GM18519 (cell line): Measurements from ENCODE around the gene UGGT2.
"Not testable (repeated sequence)": the region's sequence is repeated elsewhere in the genome, so short reads cannot be mapped to it uniquely, and the experiment has no call there.

Source experiments
- ATAC-seq: cut with Tn5 transposase; IDR thresholded peaks from one replicate; pipeline ENCODE4 v1.9.1; 2021; ENCODE audit warnings: mild to moderate bottlenecking, moderate library complexity; ENCODE audit not compliant: unreplicated experiment, low FRiP score

UGGT2 gene

GRCh38 chr13:95809429-95809828, 243.8 kb downstream of the UGGT2 start:
- no peak for ATAC-seq

DNA sequence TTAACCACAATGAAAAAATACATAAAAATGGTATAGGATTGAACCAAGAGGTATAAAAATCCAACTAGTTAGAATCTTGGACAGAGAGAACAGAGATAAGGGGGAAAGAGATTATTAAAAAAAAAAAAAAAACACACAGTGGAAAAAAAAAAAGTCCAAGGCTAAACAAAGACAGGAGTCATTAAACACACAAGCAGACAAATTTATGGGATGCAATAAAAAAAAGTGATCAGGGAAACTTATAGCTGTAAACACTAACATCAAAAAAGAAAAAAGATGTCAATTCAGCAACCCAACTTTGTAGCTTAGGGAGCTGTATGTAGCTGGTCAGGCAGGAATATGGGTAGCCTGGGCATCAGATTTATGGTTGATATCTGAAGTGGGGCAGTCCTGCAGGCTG, 247.3 kb downstream of the UGGT2 start:
- ATAC-seq: no peak

DNA sequence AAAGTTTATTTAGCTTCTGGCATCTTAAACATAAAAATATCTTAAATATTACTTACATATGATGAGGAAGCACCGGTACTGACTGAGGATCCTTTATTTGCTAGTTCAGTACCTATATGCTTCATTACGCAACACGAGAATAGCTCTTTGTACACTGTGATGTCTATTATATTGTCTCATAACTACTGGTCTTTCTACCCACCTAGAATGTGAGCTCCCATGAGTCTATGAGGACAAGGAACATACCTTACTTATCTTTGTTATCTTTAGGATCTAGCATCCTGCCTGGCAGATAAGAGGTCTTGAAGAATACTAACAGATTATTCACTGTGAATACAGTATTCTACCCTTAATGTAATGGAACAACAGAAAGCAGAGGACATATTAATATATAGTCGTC, 251.4 kb downstream of the UGGT2 start:
- ATAC-seq: no peak

DNA sequence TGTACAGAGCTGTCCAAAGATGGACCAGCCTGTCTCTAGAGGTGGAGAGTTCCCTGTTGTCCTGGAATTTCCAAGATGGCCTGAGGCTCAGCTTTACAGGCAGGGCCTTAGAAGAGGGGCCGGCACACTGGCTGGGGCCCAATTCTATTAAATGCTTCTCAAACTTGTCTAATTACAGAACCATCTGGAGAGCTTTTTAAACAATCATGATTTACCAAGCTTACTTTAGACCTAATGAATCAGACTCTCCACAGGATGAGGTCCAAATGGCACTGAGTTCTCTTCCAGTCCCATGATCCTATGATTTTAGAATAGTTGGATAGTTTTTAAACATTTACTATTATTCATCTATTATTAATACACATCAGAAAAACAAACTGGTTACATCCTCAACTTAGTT, 252.8 kb downstream of the UGGT2 start:
- ATAC-seq: no peak

DNA sequence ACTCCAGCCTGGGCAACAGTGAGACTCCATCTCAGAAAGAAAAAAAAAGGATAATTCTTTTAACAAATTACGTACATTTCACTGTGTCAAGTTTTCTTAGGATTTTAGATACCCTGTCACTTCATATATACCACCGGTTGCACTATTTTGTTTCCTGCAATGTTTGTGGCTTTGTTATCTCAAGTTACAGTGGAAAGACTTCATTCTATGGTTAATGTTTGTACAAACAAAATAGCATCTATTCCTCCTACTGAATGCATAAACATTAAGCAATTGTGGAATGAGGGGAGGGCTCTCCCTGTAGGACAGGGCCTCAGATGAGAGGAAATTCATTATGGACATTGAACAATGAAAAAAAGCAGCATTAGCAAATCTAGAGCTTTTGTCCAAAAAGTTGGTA, 256.2 kb downstream of the UGGT2 start:
- no peak for ATAC-seq

DNA sequence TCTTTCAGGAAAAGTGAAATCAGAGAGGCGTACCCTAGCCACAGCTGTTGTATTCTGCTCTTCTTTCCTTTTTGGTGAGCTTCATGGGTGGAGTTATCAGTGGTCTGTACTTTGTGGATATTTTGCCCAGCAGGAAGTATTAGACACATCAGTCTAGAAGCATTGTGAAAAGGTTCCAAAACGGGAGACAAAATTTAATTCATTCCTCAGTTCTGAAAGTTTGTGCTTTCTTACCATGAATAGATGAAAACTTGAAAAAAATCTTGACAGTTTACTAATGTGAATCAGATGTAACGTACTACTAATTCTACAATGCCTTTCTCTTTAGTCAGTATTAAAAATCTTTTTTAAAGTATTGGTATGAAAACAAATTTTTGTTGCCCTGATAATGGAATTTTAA, 259.4 kb downstream of the UGGT2 start:
- no peak for ATAC-seq

DNA sequence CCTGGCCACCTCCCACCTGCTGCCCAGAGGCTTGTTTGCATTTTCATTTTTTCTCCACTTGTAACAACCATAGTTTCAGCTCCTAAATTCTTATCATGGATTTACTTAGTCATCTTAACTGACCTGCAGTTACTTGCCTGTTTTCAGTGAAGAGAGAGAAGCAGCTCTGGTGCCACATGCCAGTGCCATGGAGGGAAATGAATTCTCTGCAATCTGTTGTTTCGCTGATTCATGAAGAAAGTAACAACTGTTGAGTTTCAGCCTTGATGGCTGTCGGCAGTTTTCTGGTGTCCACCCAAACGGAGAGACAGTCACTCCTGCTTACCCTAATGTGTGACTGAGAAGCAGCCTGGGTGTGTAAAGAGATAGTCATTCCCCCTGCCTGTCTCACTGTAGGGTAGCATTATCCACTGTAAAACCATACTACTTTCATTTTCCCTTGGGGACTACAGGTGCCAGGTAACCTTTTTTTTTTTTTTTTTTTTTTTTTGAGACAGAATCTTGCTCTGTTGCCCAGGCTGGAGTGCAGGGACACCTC, 260.1 kb downstream of the UGGT2 start:
- no peak for ATAC-seq

DNA sequence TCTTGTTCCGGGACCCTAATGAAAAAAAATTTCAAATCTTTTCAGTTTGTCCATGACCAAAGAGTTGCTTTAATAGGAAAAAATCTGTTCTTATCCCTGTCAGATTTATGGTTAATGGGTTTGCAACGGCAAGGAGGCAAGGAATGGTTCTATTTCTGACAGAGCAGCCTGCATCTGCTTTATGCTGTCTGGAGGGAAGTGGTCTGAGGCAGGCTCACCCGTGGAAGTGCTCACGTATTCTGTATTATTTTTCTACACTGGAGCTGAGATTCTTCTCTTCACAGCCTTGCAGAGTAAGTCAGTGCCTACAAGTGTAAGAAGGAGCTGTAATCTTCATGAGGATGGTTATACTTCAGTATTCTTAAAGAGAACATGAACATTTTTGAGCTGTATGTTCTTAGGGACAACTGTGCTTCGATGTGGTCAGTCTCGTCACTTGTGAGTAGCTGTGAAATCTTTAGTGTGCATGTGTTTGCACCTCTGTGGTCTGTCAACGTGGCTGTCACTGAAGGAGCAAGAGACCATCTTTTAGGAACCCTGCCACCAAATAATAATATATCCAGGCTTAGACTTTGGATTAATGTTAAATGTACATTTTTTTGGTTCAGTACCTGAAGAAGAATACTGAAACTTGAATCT, 262.0 kb downstream of the UGGT2 start:
- ATAC-seq: no peak

DNA sequence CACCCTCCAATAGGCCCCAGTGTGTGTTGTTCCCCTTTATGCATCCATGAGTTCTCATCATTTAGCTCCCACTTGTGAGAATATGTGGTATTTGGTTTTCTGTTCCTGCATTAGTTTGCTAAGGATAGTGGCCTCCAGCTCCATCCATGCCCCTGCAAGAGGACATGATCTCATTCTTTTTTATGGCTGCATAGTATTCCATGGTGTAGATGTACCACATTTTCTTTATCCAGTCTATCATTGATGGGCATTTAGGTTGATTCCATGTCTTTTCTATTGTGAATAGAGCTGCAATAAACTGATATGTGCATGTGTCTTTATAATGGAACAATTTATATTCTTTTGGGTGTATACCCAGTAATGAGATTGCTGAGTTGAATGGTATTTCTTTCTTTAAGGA, 263.9 kb downstream of the UGGT2 start:
- not testable (repeated sequence) for ATAC-seq

GRCh38 chr13:95788100-95788463, 265.1 kb downstream of the UGGT2 start:
- ATAC-seq: no peak

DNA sequence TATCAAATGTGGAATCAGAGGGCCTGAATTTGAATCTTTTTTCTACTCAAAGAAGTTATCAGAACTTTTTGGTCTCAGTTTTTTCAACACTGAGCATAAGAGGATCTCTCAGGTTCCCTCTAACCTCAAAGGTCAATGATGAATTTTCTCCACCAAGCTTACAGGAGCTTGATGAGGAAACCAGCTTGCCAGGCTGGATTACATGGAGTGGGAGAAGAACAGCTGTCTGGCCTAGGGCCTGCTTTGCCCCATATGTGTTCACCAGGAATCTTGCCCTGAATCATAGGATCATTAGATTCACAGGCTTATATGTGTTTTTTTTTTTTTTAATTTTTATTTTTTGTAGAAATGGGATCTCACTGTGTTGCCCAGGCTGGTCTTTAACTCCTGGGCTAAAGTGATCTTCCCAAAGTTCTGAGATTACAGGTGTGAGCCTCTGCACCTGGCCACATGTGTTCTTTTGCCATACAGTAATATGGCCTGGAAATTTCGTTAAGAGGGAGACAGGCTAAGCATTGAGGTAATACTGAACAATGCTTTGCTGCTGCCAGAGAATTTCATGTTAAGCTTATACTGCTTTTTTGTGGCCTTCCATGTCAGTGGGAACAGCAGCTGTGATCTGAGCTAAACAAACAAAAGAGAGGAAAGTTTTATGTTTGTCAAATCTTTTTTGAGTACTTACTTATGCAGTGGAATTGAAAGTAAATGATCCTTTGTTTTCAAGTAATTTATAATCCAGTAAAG, 265.7 kb downstream of the UGGT2 start:
- no peak for ATAC-seq

DNA sequence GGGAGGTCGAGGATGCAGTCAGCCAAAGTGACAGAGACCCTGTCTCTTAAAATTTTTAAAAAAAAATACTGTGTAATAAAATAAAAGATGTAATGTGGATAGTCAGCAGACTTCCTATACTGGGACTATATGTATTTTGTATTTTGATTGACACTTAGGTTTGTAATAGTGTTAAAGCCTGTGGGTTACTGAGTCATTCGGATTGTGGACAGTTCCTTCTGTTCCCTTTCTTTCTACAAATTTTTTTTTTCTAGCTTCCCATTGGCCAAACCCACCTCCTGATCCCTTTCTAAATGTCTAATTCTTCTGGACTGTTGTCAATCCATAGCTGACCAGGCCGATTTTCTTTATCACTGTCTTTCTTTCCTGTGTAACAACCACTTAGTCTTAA, 268.3 kb downstream of the UGGT2 start:
- ATAC-seq: no peak

DNA sequence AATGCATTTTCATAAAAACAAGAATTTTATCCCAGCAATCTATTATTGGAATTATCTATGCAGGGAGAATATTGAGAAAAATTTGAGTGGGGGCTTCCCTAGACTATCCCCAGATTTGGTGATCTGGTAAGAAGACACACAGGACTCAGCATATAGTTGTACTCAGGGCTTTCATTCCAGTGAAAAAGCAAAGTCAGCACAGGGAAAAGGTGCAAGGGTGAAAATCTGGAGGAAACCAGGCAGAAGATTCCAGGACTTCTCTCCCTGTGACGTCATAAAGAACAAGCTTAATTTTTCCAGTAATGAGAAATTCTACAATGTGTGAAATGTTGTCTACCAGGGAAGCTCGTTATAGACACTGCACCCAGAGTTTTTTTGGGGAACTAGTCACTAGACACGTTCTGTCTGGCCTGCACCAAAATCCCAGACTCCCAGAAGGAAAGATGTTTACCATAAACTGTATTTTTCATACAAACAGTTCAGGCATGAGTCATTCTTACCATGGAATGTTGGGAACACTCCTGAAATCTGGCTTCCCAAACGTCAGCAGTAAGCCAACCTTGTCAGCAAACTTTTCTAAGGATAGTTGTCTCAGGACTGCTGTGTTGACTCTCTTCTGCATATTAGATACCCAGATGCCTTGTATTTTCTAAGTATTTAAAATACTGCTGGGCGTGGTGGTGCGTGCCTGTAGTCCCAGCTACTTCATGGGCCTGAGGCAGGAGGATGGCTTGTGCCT, 268.9 kb downstream of the UGGT2 start:
- ATAC-seq: no peak

DNA sequence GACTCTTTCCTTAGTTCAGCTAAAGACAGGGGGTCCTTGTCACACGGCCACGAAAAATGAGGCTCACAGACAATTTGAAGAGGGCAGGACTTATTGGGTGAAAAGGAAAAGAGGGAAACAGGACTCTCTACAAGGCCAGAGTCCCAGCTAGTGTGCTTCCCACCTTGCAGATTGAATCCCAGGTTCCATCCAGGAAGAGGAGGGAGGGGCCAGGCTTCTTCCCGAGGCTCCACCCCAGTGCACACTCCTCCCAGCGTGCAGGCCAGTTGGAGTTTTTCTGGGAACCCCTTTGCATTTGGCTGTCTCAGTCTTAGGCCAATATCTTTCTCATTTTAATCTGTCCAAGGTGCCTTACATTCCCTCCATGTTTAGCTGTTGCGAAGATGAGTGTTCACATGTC, 269.5 kb downstream of the UGGT2 start:
- no peak for ATAC-seq

GRCh38 chr13:95781940-95782339, 271.3 kb downstream of the UGGT2 start:
- not testable (repeated sequence) for ATAC-seq

DNA sequence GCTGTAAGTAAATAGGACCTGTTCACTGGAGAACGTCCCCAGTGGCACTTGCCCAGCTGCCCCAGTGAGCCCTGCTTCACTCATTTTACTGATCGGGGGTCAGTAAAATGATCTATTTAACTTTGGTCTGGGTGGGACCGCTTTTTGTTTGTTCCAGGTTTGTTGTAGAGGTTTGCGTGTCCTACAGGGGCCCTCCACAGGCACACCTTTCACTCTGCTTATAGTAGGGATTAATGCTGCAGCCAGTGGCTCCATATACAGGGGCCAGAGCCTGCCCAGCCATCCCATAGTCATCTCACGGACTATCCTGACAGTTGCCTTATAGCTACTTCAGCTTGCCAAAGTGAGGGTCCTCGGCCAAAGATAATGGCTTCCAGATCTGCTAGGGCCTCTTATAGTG, 272.2 kb downstream of the UGGT2 start:
- no peak for ATAC-seq

GRCh38 chr13:95779522-95779921, 273.7 kb downstream of the UGGT2 start:
- no peak for ATAC-seq

- no peak for ATAC-seq
These were observed 281.3 kb downstream of the UGGT2 start for GRCh38 chr13:95771905-95772304.

GRCh38 chr13:95763601-95764000, 289.6 kb downstream of the UGGT2 start:
- ATAC-seq: no peak

- not testable (repeated sequence) for ATAC-seq
These were observed 290.6 kb downstream of the UGGT2 start for GRCh38 chr13:95762626-95763025.

DNA sequence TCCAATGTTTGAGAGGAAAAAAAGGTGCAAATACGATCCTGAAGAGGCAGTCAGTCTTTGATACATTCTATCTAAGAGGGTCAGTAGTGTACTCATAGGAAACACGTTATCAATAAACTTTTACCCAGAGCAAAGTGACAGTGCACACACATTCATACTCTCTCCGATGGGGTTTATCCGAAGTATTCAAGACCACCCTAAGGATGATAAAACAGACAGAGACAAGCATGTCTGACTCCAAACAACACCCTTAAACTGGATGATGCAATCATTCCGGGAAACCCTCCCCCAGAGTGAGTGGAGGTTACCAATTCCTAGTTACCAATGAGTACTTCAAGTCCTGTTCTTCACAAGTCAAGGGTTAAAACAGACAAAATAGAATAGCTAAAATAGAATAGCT, 297.1 kb downstream of the UGGT2 start:
- ATAC-seq: no peak
